NK-92 (cell line): ENCODE measurements around the gene SMG7.

Experiments used
- DNase-seq: peaks from one replicate; lab custom pipeline; 2025; ENCODE audit not compliant: unreplicated experiment; lab: John Stamatoyannopoulos, UW

Gene SMG7

DNA sequence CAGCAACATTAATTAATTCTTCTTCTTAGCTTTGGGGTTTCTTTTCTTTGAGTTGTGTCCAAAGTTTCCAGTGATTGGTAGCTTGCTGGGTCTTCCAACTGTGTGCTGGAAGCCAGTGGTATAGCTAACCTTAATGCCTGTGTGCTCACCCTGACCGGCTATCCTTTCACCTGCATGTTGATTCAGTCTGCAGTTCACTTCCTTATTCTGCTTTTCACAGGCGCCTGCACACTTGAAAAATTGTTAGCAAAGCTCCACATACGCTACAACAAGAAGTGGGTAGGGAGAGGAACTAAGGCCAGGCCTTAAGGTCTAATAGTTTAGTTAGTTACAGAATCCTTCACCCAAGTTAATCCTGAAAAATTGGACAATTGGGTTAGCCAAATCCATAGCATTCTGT lies 82.3 kb downstream of the SMG7 start:
- no peak for DNase-seq

DNA sequence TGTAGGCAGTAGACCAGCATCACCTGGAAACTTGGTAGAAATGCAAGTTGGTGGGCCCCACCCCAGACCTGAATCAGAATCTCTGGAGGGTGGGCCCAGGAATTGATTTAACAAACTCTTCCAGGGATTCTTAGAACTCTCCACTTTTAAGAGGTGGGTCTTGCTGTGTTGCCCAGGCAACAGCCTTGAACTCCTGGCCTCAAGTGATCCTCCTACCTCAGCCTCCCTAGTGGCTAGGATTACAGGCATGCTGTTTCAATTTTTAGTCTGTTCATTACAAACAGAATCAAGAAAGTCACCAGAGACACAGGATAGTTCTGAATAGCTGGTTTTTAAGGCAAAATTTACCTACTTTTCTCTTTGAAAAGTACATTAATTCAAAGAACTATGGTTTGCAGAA lies 86.8 kb downstream of the SMG7 start:
- DNase-seq, result no peak

GRCh38 chr1:183562701-183563100 lies 90.4 kb downstream of the SMG7 start:
- no peak for DNase-seq

DNA sequence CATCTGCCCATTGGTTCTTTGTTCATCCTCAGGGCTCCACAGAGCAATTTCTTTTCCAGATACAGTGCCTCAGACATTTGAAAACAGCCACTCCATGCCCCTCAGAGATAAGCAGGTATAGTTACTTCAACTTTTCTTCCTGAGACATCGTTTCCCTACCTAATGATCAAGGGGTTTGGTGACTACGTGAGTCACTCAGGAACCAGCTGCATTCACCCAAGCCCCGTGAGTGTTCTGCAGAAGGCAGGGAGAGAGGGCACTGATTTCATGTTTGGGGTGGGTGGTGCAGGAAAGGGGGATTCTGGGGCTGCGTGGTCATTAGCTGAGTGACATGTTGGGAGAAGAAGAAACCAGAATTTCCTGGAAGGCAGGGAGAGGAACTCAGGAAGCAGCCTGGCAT lies 93.0 kb downstream of the SMG7 start:
- DNase-seq, result no peak

DNA sequence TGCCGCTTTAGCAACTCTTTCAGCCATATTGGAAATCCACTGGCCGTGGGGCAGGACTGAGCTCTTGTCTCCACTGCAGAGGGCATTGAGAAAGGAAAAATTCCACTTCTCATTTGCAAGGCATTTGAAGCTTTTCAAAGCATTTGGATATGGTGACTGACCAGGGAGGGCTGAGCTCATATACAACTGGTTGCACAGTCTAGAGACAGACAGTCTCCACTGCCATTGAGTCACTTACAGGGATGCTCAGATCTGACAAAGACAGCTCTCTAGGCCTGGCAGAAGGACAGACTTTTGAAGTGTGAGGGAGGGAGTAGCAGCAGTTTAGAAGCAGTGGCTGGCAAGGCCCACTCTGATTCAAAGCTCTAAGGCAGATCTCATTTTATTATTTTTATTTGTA lies 93.7 kb downstream of the SMG7 start:
- DNase-seq, result no peak

GRCh38 chr1:183567584-183567983 lies 95.3 kb downstream of the SMG7 start:
- no peak for DNase-seq

DNA sequence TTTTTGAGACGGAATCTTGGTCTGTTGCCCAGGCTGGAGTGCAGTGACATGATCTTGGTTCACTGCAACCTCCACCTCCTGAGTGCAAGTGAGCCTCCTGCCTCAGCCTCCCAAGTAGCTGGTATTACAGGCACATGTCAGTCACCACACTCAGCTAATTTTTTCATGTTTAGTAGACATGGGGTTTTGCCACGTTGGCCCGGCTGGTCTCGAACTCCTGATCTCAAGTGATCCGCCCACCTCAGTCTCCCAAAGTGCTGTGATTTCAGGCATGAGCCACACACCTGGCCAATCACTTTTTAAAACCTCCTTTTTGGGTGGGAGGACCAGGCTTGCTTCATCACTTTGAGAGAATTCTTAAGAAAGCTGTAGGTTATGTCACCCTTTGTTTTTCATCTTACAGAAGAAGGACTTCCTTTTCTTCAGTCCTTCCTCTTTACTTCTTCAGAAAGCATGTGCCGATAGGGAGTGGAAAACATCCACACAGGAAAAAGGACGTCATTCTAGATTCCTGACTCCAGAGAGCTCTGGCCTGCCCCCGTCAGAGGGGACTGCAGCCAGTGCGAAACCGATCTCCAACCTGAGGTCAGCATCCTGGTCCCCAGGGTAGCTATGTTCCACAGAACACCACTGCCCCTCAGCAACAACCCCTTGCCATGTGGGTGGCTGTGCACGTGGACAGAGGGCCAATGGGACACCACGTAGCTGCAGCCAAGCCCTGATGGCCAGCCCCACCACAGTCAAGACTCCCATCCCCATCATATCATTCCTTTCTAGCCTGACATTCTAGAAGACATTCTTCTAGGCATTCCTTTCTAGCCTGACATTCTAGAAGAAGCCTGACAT lies 96.1 kb downstream of the SMG7 start:
- DNase-seq, result no peak

GRCh38 chr1:183569141-183569540 lies 96.8 kb downstream of the SMG7 start:
- no peak for DNase-seq

- no peak for DNase-seq
These were observed 97.5 kb downstream of the SMG7 start for GRCh38 chr1:183569801-183570200.

DNA sequence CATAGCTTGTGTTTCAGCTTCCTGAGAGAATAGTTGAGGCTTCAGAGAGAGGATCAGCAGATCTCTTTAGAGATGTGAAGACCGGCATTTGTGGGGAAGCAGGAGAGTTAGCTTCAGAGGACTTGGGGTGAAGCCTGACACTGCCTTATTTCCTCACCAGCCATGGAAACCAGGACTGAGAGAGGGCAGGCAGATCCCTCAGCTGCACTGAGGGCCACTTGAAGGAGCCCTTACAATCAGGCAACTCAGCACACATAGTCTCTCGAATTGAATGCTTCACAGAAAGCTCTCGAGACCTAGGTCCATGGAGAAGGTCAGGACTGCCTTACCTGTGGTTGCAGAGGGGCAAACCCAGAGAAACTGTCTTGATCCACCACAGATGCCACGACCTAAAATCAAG lies 98.2 kb downstream of the SMG7 start:
- DNase-seq, result no peak

DNA sequence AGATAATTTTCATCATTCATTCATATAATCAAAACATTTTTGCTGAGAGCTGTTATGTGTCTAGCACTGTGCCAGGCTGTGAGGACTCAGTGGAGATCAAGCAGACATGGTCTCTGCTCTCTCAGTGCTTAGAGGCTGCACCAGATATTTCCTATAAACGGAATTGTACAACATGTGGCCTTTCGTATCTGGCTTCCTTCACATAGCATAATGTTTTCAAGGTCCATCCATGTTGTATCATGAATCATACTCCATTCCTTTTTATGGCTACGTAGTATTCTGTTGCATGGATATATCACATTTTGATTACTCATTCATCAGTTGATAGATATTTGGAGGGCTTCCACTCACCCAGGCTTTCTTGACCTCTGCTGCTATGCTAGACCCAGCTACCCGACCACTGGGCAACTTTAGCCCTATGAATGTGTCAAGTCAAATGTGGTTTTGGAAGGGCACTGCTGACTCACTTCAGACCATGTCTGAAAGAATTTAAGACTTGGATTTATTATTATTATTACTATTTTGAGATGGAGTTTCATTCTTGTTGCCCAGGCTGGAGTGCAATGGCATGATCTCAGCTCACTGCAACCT lies 99.5 kb downstream of the SMG7 start:
- no peak for DNase-seq

- DNase-seq, result no peak
These were observed 100.4 kb downstream of the SMG7 start for GRCh38 chr1:183572721-183573120.

GRCh38 chr1:183575606-183576005 lies 103.3 kb downstream of the SMG7 start:
- no peak for DNase-seq

GRCh38 chr1:183576537-183576936 lies 104.2 kb downstream of the SMG7 start:
- no peak for DNase-seq

DNA sequence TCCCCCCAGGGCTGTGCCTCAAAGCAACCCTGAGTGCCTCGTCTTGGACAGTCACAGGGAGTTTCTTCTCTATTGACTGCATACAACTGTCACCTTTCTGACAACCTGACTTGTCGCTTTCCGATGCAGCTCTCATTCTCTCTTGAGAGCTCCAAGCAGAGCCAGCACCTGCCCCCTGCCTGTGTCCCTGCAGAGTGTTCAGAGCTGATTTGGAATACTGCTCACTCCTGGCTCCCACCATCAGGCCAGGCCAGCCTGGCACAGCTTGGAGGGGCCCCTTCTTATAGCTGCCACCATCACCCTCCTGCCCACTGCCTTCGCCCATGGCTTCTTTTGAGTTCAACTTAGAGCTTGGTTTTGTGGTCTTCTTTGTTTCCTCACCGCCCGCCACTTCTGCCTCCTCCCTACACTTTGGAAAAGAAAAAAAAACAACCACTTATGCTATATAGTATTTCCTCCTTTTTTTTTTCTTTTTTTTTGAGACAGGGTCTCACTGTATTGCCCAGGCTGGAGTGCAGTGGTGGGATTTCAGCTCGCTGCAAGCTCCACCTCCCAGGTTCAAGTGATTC lies 105.7 kb downstream of the SMG7 start:
- DNase-seq, result no peak

- no peak for DNase-seq
These were observed 106.6 kb downstream of the SMG7 start for GRCh38 chr1:183578856-183579255.

- DNase-seq, result no peak
These were observed 108.0 kb downstream of the SMG7 start for GRCh38 chr1:183580281-183580682.

DNA sequence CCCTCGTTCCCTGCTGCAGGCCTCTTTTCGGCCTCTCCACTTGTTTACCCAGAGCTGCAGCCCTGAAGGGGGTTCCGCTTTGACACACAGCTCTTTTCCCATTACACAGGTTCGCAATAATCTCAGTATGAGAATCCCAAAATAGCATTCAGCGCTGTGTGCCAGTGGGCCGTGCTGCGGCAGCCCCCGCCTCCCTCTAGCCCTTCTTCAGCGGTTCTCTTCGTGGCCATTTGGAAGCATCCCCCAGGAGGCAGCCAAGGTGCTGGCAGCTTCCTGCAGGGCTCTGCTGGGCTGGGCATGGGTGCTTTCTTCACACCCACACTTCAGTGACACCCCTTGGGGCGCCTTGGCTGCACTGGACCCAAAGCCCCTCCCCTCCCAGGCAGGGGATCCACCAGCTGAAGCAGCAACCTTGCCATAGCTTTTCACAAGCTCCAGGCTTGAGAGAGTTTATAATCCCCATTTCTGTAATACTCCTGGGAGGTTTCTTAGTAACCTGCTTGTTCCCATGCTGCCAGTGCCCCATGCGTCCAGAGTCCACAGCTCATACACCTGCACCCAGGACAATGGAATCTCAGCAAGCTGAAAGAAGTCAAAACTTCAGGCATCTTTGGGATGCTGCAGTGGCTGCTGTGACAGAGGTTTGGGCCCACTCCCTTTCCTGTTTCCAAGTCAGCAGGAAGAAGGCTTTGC lies 109.9 kb downstream of the SMG7 start:
- DNase-seq, result no peak

DNA sequence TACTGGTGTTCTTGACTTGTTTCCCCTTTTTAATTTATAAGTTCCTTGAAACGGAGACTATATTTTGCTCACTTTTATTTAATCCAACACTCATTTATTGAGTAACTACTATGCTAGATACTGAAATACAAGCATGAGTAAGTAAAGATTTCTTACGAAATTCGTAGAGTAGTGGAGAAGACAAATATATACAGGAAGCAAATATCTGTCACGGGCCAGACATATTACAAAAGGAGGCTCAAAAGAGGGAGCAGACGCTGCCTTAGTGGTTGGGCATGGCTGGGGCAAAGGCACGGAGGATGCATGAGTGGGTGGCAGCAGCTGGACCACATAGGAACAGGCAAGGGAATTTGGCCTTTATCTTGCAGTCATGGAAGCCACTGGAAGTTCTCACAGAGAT lies 111.2 kb downstream of the SMG7 start:
- DNase-seq, result no peak

- DNase-seq, result no peak
These were observed 111.8 kb downstream of the SMG7 start for GRCh38 chr1:183584147-183584546.

DNA sequence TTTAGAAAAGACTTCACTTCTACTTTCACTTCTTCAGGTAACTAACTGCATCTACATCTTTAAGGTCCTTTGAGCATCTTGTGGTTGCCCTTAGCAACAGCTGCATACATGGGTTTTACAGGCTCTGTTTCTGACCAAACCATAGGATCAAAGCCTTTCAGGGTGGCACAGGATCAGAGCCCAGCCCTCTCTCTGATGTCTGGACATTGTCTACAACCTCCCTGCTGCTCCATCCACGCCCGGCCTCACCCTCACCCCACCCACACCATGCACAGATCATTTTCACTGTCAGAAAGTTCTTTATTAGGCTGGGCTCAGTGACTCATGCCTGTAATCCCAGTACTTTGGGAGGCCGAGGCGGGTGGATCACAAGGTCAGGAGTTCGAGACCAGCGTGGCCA lies 112.7 kb downstream of the SMG7 start:
- no peak for DNase-seq

GRCh38 chr1:183586455-183586854 lies 114.2 kb downstream of the SMG7 start:
- no peak for DNase-seq
